HepG2 (cell line): ENCODE measurements around the gene BCAS3. TPM values are rescaled to one million over a fixed set of nuclear protein-coding genes. Genes with fewer than 3 reads are reported as not detected.

Experiments
- ARHGAP35 ChIP-seq: sonication (generic); formaldehyde crosslinking; IDR thresholded peaks from 2 replicates; pipeline ENCODE4 v1.9.0; 2022; ENCODE audit warnings: mild to moderate bottlenecking, inconsistent platforms, moderate library complexity, missing genetic modification reagents, borderline replicate concordance
- CAMTA2 ChIP-seq: sonication (generic); formaldehyde crosslinking; IDR thresholded peaks from 2 replicates; pipeline ENCODE4 v1.4.0; 2020; ENCODE audit warnings: mild to moderate bottlenecking, missing genetic modification reagents, borderline replicate concordance
- FLYWCH1 ChIP-seq: sonication (generic); formaldehyde crosslinking; IDR thresholded peaks from 2 replicates; pipeline ENCODE4 v1.8.1; 2023; ENCODE audit warnings: mild to moderate bottlenecking, missing genetic modification reagents
- NFAT5 ChIP-seq: sonication (generic); formaldehyde crosslinking; IDR thresholded peaks from 2 replicates; pipeline ENCODE4 v1.4.0; 2020; ENCODE audit warnings: missing genetic modification reagents
- ZKSCAN5 ChIP-seq: sonication (generic); formaldehyde crosslinking; IDR thresholded peaks from 2 replicates; pipeline ENCODE4 v1.5.1; 2020; ENCODE audit warnings: mild to moderate bottlenecking, missing genetic modification reagents
- ZNF558 ChIP-seq: sonication (generic); formaldehyde crosslinking; IDR thresholded peaks from 2 replicates; pipeline ENCODE4 v1.9.0; 2022; ENCODE audit warnings: mild to moderate bottlenecking, missing genetic modification reagents, borderline replicate concordance
- ZNF646 ChIP-seq: sonication (generic); formaldehyde crosslinking; IDR thresholded peaks from 2 replicates; pipeline ENCODE4 v1.9.0; 2021; ENCODE audit warnings: mild to moderate bottlenecking, missing genetic modification reagents
- ZNF670 ChIP-seq: sonication (generic); formaldehyde crosslinking; IDR thresholded peaks from 2 replicates; pipeline ENCODE4 v1.8.0; 2022; ENCODE audit warnings: mild to moderate bottlenecking, missing genetic modification reagents, borderline replicate concordance
- polyA plus RNA-seq, 8 experiments: library from polyadenylated mRNA; depleted of rRNA in 3 of 8; stranded (reverse) in 7 of 8; unstranded in 1 of 8; fragments of >200 nt; fragmentation: Illumina TruSeq in 4 of 8; extraction: Trizol in 4 of 8; gene quantifications; 2 replicates each; pipeline versions ENCODE4 v1.2.1 to v1.2.3, GENCODE V29; 2011 to 2016; ENCODE audit warnings: low read depth in 4 of 8, missing spikeins in 1 of 8, mixed read lengths in 1 of 8; ENCODE audit not compliant: insufficient read depth in 1 of 8
- total RNA-seq, 5 experiments: library from RNA; depleted of rRNA; stranded (reverse); fragments of >200 nt; fragmentation: Illumina TruSeq; extraction: Trizol; gene quantifications; 2 replicates each; pipeline ENCODE4 v1.2.3, GENCODE V29; 2016; ENCODE audit warnings: low read depth in 1 of 5
- TF ChIP-seq, protein P1 (sequence below): sonication (generic); formaldehyde crosslinking; IDR thresholded peaks from 2 replicates; pipeline ENCODE4 v1.4.0; 2020; ENCODE audit warnings: missing genetic modification reagents, mild to moderate bottlenecking, borderline replicate concordance
- TF ChIP-seq, protein P2 (sequence below): IDR thresholded peaks from 2 replicates; pipeline ENCODE4 v1.6.1; 2016; ENCODE audit warnings: low read depth

BCAS3 gene
- total and polyA plus RNA-seq, 2 of the 13 experiments (the other 11 are each of a cell fraction or from before 2014, with no cell fraction given) = 10.7 to 11.2 TPM

- TF ChIP-seq ZNF646 (CRISPR knock-in tag) (peak; percentile 67; the same call in 1 of the 2 replicates), ZKSCAN5 (CRISPR knock-in tag) (no peak), ZNF558 (CRISPR knock-in tag) (no peak), ARHGAP35 (CRISPR knock-in tag) (no peak), FLYWCH1 (CRISPR knock-in tag) (no peak), ZNF670 (CRISPR knock-in tag) (no peak), CAMTA2 (CRISPR knock-in tag) (no peak), NFAT5 (CRISPR knock-in tag) (0 out of 2 replicates have a peak, but pooled peaks have one; percentile 4)
- TF ChIP-seq, protein P1, sequence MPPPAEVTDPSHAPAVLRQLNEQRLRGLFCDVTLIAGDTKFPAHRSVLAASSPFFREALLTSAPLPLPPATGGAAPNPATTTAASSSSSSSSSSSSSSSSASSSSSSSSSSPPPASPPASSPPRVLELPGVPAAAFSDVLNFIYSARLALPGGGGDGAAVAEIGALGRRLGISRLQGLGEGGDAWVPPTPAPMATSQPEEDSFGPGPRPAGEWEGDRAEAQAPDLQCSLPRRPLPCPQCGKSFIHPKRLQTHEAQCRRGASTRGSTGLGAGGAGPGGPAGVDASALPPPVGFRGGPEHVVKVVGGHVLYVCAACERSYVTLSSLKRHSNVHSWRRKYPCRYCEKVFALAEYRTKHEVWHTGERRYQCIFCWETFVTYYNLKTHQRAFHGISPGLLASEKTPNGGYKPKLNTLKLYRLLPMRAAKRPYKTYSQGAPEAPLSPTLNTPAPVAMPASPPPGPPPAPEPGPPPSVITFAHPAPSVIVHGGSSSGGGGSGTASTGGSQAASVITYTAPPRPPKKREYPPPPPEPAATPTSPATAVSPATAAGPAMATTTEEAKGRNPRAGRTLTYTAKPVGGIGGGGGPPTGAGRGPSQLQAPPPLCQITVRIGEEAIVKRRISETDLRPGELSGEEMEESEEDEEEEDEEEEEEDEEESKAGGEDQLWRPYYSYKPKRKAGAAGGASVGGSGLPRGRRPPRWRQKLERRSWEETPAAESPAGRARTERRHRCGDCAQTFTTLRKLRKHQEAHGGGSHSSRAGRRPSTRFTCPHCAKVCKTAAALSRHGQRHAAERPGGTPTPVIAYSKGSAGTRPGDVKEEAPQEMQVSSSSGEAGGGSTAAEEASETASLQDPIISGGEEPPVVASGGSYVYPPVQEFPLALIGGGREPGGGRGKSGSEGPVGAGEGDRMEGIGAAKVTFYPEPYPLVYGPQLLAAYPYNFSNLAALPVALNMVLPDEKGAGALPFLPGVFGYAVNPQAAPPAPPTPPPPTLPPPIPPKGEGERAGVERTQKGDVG (CRISPR knock-in tag) = peak; percentile 93; the same call in 1 of the 2 replicates
- TF ChIP-seq, protein P2, sequence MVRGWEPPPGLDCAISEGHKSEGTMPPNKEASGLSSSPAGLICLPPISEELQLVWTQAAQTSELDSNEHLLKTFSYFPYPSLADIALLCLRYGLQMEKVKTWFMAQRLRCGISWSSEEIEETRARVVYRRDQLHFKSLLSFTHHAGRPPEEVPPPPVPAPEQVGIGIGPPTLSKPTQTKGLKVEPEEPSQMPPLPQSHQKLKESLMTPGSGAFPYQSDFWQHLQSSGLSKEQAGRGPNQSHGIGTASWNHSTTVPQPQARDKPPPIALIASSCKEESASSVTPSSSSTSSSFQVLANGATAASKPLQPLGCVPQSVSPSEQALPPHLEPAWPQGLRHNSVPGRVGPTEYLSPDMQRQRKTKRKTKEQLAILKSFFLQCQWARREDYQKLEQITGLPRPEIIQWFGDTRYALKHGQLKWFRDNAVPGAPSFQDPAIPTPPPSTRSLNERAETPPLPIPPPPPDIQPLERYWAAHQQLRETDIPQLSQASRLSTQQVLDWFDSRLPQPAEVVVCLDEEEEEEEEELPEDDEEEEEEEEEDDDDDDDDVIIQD (CRISPR knock-in tag) = no peak
Measured at GRCh38 chr17:61363601-61364462, 686.2 kb downstream of the BCAS3 start (continued).
